B cell (primary cell): ENCODE results near the gene NUP214. TPM values are rescaled to one million over a fixed set of nuclear protein-coding genes. Genes with fewer than 3 reads are reported as not detected.

ENCODE experiments used
- ATAC-seq: fragments of 200-7000 bp; cut with Tn5 transposase; one replicate; pipeline ENCODE4 v1.10.0; 2021; ENCODE audit warnings: low read depth, mild to moderate bottlenecking, moderate number of reproducible peaks, moderate library complexity
- CTCF ChIA-PET: fragments of 350-600 bp; sonication (Branson Sonifier 250); formaldehyde crosslinking; loops from one replicate; lab custom pipeline; 2021; ENCODE audit warnings: antibody characterized with exemption, inconsistent platforms; lab: Charles Lee
- POLR2A ChIA-PET: fragments of 350-600 bp; sonication (Branson Sonifier 250); formaldehyde crosslinking; loops from one replicate; lab custom pipeline; 2021; ENCODE audit warnings: antibody characterized with exemption; lab: Charles Lee
- DNase-seq: peaks from one replicate; pipeline ENCODE4 v3.0.0; 2013
- H2AFZ ChIP-seq: 2 replicates; pipeline ENCODE4 v1.6.1; 2012; ENCODE audit warnings: mild to moderate bottlenecking, low read depth, low read length; ENCODE audit not compliant: insufficient read depth, poor library complexity, severe bottlenecking
- H3K27ac ChIP-seq, 2 donors: 1 replicate in 1 of 2; 2 replicates in 1 of 2; pipeline ENCODE4 v1.5.1; 2012 to 2013; ENCODE audit warnings: low read length in 2 of 2, mild to moderate bottlenecking in 2 of 2, moderate library complexity in 1 of 2
- H3K27me3 ChIP-seq, 4 experiments: fragments of 200-600 bp in 1 of 4; sonication (generic) in 1 of 4; replicated peaks in 1 of 4; 1 replicate in 2 of 4; 2 replicates in 2 of 4; pipeline versions ENCODE4 v1.6.1 to v1.7.0; 2013 to 2016; ENCODE audit warnings: low read length in 3 of 4, mild to moderate bottlenecking in 2 of 4, mixed read lengths in 1 of 4, moderate library complexity in 1 of 4; ENCODE audit not compliant: insufficient read depth in 4 of 4, control insufficient read depth in 3 of 4; ENCODE audit errors: control extremely low read depth in 1 of 4
- H3K36me3 ChIP-seq, 2 experiments: replicated peaks in 1 of 2; 1 replicate in 1 of 2; 2 replicates in 1 of 2; pipeline versions ENCODE4 v1.6.1 to v1.7.1; 2013; ENCODE audit warnings: low read length in 1 of 2; ENCODE audit not compliant: insufficient read depth in 2 of 2, control insufficient read depth in 1 of 2; ENCODE audit errors: control extremely low read depth in 1 of 2, extremely low read depth in 1 of 2
- H3K4me1 ChIP-seq, 2 donors: fragments of 200-600 bp in 1 of 2; sonication (generic) in 1 of 2; 1 replicate in 1 of 2; 2 replicates in 1 of 2; pipeline versions ENCODE4 v1.5.1 to v1.6.1; 2013 to 2017; ENCODE audit warnings: low read length in 2 of 2; ENCODE audit not compliant: control insufficient read depth in 2 of 2, insufficient read depth in 2 of 2
- H3K4me2 ChIP-seq: replicated peaks from 2 replicates; pipeline ENCODE3; 2012; ENCODE audit warnings: mild to moderate bottlenecking, low read depth, low read length; ENCODE audit not compliant: poor library complexity, severe bottlenecking
- H3K4me3 ChIP-seq, 5 experiments: fragments of 200-600 bp in 1 of 5; sonication (generic) in 1 of 5; 1 replicate in 3 of 5; 2 replicates in 2 of 5; pipeline versions ENCODE4 v1.5.1 to v1.7.0; 2011 to 2016; ENCODE audit warnings: low read length in 4 of 5, mild to moderate bottlenecking in 4 of 5, low read depth in 2 of 5, control low read depth in 1 of 5, moderate library complexity in 1 of 5; ENCODE audit not compliant: insufficient read depth in 1 of 5; ENCODE audit errors: control extremely low read depth in 1 of 5, extremely low read depth in 1 of 5
- H3K79me2 ChIP-seq: fragments of 200-600 bp; sonication (generic); one replicate; pipeline ENCODE4 v1.6.0; 2016; ENCODE audit warnings: low read length; ENCODE audit not compliant: control insufficient read depth, insufficient read depth
- H3K9ac ChIP-seq: fragments of 200-600 bp; sonication (generic); 2 replicates; pipeline ENCODE4 v1.6.1; 2017; ENCODE audit warnings: mild to moderate bottlenecking, low read length, moderate library complexity
- H3K9me3 ChIP-seq, 3 donors: one replicate each; pipeline versions ENCODE4 v1.6.1 to v1.7.1; 2013; ENCODE audit warnings: low read length in 2 of 3; ENCODE audit not compliant: control insufficient read depth in 2 of 3, insufficient read depth in 1 of 3; ENCODE audit errors: control extremely low read depth in 1 of 3
- H4K20me1 ChIP-seq: 2 replicates; pipeline ENCODE4 v1.6.0; 2012; ENCODE audit warnings: mild to moderate bottlenecking, low read length; ENCODE audit not compliant: insufficient read depth, control insufficient read depth, poor library complexity, severe bottlenecking
- H3K27ac Mint-ChIP-seq: one replicate; pipeline ENCODE4 v1.8.0; 2021; ENCODE audit warnings: mixed read lengths
- H3K27me3 Mint-ChIP-seq: one replicate; pipeline ENCODE4 v1.8.0; 2021; ENCODE audit warnings: mixed read lengths
- H3K4me1 Mint-ChIP-seq: one replicate; pipeline ENCODE4 v1.8.0; 2021; ENCODE audit warnings: mixed read lengths
- H3K4me3 Mint-ChIP-seq: one replicate; pipeline ENCODE4 v1.8.0; 2021; ENCODE audit warnings: mixed read lengths
- H3K9me3 Mint-ChIP-seq: one replicate; pipeline ENCODE4 v1.8.0; 2022; ENCODE audit warnings: mixed read lengths; ENCODE audit not compliant: insufficient read depth
- CTCF ChIP-seq: fragments of 200-600 bp; IDR thresholded peaks from one replicate; pipeline ENCODE4 v1.8.0; 2022; ENCODE audit warnings: antibody characterized with exemption, mild to moderate bottlenecking
- EZH2 ChIP-seq: IDR thresholded peaks from 2 replicates; pipeline ENCODE4 v1.6.1; 2012; ENCODE audit warnings: borderline replicate concordance, low read depth, mild to moderate bottlenecking, moderate library complexity, low read length; ENCODE audit not compliant: insufficient read depth, poor library complexity, severe bottlenecking
- WGBS: methylation state at CpG from one replicate; pipeline ENCODE4 v1.1.5; 2013; ENCODE audit warnings: missing lambda C conversion rate; ENCODE audit not compliant: insufficient coverage; 5-methylcytosine and 5-hydroxymethylcytosine counted together
- intact Hi-C: fragments of 100-400 bp; cut with micrococcal nuclease; formaldehyde crosslinking; loops from one replicate; pipeline ENCODE4 v1.10.0; 2022
- polyA plus RNA-seq: library from polyadenylated mRNA; depleted of rRNA; stranded (reverse); fragments of >200 nt; gene quantifications from 2 replicates; pipeline ENCODE4 v1.2.3, GENCODE V29; 2012
- total RNA-seq, 2 donors: library from RNA; stranded (reverse); fragments of 120-200 nt in 1 of 2; gene quantifications; 1 replicate in 1 of 2; 2 replicates in 1 of 2; pipeline versions ENCODE4 v1.2.3 to v1.2.4, GENCODE V29; 2013 to 2022

Gene NUP214
- total and polyA plus RNA-seq, 2 donors (not counting 1 experiment from before 2014, with no cell fraction given), result 19.0 to 94.6 TPM

- H3K79me2 ChIP-seq, result peaks cover 33% of the 10 kb centered on the region
- H3K4me1 ChIP-seq, result peaks cover 33 to 36% of the 10 kb centered on the region in 2 donors
- Mint-ChIP-seq H3K4me1 (peaks cover 40% of the 10 kb centered on the region), H3K4me3 (peak overlapping the region; percentile 85), H3K27me3 (peaks cover 10% of the 10 kb centered on the region), H3K27ac (peak overlapping the region; percentile 87), H3K9me3 (no peaks in the 10 kb centered on the region)
- intact Hi-C loops, result loop anchor here (1.0 to 10.0 kb wide), 5 partner anchors 8 to 964 kb away; partner anchors contain the start of gene NUP214
- peak; percentile 82 for DNase-seq
- peak; percentile 58 for ATAC-seq
- TF ChIP-seq EZH2, result no peak
- TF ChIP-seq CTCF, result no peak
- H3K4me3 ChIP-seq, result peak overlapping the region in 4 of 5 experiments; percentile 11 to 95 (median 78)
- peak overlapping the region; percentile 71 for H2AFZ ChIP-seq
- no peaks in the 10 kb centered on the region for H3K9me3 ChIP-seq
- WGBS, result 9% methylated on average over 59 of the region's 59 CpGs
- H3K4me2 ChIP-seq, result peak overlapping the region; percentile 77
- H3K27ac ChIP-seq, result peak overlapping the region; percentile 28 to 71
- H3K9ac ChIP-seq, result peak overlapping the region; percentile 97
- peaks cover 0 to 16% (median 5%) of the 10 kb centered on the region in 4 experiments for H3K27me3 ChIP-seq
- H3K36me3 ChIP-seq, result no peaks in the 10 kb centered on the region
- ChIA-PET POLR2A (interaction anchor here (0.5 to 1.0 kb wide), 6 partner anchors 9 to 95 kb away, joined by 3 to 7 read pairs (median 4); no protein-coding TSS in a partner anchor), CTCF (interaction anchor here (0.7 to 3.0 kb wide), 5 partner anchors 22 to 100 kb away, joined by 3 to 15 read pairs (median 3); no protein-coding TSS in a partner anchor)
- peaks cover 8% of the 10 kb centered on the region for H4K20me1 ChIP-seq
These were observed 152.7 kb downstream of the NUP214 start for GRCh38 chr9:131277910-131278701.
